Measurements from ENCODE around the gene RASA3.

The RASA3 gene

DNA sequence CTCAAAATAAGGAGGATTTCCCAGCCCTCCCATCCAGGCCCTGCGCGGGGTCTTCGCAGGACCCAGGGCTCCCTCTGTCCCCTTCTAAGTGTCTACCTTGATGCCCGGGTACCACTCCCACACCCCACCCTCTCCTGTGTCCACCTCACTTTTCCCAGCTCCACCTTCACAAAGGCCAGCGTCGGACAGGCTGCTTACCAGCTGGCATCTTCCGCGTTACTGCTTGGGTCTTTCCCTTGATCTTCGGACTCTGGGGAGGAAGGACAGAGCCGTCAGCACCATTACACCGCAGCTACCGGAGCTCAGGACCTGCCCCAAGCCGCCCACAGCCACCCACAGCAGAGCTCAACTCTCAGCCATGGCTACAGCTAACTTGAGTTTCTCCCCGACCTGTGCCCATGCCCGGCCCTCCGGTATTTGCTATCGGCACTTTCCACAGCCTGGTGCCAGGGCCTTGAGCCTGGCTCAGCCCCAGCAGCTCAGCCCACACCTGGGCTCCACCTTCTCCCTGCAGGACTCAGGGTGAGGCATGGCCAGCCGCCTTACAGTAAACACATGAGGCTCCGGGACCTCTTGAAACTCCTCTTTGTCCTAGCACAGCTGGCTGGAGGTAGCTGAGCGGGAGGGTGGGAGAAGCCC lies 162.3 kb downstream of the RASA3 start:
- Histone ChIP-seq H3K27ac (replicated peaks) (no peak overlapping the region), H3K27me3 (ENCODE audit: insufficient read depth, poor library complexity, severe bottlenecking) (no peaks in the 10 kb centered on the region), H3K4me3 (replicated peaks; ENCODE audit: insufficient read depth, low read length) (no peak overlapping the region)
- no peak for TF ChIP-seq POLR2AphosphoS5 (IDR thresholded peaks at IDR 0.05; ENCODE audit: low read depth)
- TF ChIP-seq SPI1 (IDR thresholded peaks at IDR 0.05; ENCODE audit: borderline replicate concordance, low read depth): no peak
- TF ChIP-seq GABPA (IDR thresholded peaks at IDR 0.05; ENCODE audit: low read depth): no peak
- TF ChIP-seq, protein P1, sequence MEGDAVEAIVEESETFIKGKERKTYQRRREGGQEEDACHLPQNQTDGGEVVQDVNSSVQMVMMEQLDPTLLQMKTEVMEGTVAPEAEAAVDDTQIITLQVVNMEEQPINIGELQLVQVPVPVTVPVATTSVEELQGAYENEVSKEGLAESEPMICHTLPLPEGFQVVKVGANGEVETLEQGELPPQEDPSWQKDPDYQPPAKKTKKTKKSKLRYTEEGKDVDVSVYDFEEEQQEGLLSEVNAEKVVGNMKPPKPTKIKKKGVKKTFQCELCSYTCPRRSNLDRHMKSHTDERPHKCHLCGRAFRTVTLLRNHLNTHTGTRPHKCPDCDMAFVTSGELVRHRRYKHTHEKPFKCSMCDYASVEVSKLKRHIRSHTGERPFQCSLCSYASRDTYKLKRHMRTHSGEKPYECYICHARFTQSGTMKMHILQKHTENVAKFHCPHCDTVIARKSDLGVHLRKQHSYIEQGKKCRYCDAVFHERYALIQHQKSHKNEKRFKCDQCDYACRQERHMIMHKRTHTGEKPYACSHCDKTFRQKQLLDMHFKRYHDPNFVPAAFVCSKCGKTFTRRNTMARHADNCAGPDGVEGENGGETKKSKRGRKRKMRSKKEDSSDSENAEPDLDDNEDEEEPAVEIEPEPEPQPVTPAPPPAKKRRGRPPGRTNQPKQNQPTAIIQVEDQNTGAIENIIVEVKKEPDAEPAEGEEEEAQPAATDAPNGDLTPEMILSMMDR (IDR thresholded peaks at IDR 0.05; ENCODE audit: insufficient read depth, low read length): no peak
- TF ChIP-seq, protein P2, sequence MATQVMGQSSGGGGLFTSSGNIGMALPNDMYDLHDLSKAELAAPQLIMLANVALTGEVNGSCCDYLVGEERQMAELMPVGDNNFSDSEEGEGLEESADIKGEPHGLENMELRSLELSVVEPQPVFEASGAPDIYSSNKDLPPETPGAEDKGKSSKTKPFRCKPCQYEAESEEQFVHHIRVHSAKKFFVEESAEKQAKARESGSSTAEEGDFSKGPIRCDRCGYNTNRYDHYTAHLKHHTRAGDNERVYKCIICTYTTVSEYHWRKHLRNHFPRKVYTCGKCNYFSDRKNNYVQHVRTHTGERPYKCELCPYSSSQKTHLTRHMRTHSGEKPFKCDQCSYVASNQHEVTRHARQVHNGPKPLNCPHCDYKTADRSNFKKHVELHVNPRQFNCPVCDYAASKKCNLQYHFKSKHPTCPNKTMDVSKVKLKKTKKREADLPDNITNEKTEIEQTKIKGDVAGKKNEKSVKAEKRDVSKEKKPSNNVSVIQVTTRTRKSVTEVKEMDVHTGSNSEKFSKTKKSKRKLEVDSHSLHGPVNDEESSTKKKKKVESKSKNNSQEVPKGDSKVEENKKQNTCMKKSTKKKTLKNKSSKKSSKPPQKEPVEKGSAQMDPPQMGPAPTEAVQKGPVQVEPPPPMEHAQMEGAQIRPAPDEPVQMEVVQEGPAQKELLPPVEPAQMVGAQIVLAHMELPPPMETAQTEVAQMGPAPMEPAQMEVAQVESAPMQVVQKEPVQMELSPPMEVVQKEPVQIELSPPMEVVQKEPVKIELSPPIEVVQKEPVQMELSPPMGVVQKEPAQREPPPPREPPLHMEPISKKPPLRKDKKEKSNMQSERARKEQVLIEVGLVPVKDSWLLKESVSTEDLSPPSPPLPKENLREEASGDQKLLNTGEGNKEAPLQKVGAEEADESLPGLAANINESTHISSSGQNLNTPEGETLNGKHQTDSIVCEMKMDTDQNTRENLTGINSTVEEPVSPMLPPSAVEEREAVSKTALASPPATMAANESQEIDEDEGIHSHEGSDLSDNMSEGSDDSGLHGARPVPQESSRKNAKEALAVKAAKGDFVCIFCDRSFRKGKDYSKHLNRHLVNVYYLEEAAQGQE (IDR thresholded peaks at IDR 0.05; ENCODE audit: insufficient replicate concordance, low read depth): no peak
- DNase-seq (ENCODE audit: low read depth in 1 of 2, low spot score in 1 of 2): no peak

DNA sequence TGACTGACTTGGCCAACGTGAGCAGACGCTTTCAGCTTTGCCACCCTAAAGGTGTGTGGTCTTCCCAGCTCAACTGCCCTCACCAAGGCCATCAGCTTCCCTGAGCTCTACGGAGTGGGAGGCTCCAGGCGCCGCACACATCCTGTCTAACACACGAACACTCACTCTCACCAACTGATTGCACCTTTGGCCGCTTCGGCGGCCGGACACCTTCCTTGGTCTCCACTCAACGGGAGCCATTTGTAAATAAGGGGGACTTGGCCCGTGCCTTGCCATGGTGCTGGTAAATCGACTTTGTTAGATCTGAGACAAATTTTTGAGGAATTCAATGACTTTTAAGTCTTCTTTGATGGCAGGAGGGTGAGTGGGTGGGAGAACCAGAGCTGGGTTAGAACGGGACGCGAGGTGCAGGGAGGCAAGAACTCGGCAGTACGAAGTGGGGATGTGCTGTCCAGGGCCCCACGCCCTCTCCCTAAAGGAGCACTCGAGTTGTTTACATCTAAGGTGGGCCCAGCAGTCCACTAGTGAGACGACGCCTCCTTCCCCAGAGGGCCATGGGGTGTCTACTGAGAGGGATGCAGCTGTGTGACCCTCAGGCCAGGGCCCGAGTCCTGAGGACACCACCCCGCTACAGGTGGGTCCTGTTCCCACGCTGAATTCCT lies 163.0 kb downstream of the RASA3 start:
- no peak overlapping the region for H3K4me3 ChIP-seq (replicated peaks; ENCODE audit: insufficient read depth, low read length)
- DNase-seq (ENCODE audit: low read depth in 1 of 2, low spot score in 1 of 2): no peak
- no peak for TF ChIP-seq GABPA (IDR thresholded peaks at IDR 0.05; ENCODE audit: low read depth)
- TF ChIP-seq, protein P1 (IDR thresholded peaks at IDR 0.05; ENCODE audit: insufficient read depth, low read length): no peak
- TF ChIP-seq POLR2AphosphoS5 (IDR thresholded peaks at IDR 0.05; ENCODE audit: low read depth): no peak
- TF ChIP-seq SPI1 (IDR thresholded peaks at IDR 0.05; ENCODE audit: borderline replicate concordance, low read depth): no peak
- TF ChIP-seq, protein P2 (IDR thresholded peaks at IDR 0.05; ENCODE audit: insufficient replicate concordance, low read depth): no peak
- H3K27me3 ChIP-seq (ENCODE audit: insufficient read depth, poor library complexity, severe bottlenecking): no peaks in the 10 kb centered on the region
- no peak overlapping the region for H3K27ac ChIP-seq (replicated peaks)

DNA sequence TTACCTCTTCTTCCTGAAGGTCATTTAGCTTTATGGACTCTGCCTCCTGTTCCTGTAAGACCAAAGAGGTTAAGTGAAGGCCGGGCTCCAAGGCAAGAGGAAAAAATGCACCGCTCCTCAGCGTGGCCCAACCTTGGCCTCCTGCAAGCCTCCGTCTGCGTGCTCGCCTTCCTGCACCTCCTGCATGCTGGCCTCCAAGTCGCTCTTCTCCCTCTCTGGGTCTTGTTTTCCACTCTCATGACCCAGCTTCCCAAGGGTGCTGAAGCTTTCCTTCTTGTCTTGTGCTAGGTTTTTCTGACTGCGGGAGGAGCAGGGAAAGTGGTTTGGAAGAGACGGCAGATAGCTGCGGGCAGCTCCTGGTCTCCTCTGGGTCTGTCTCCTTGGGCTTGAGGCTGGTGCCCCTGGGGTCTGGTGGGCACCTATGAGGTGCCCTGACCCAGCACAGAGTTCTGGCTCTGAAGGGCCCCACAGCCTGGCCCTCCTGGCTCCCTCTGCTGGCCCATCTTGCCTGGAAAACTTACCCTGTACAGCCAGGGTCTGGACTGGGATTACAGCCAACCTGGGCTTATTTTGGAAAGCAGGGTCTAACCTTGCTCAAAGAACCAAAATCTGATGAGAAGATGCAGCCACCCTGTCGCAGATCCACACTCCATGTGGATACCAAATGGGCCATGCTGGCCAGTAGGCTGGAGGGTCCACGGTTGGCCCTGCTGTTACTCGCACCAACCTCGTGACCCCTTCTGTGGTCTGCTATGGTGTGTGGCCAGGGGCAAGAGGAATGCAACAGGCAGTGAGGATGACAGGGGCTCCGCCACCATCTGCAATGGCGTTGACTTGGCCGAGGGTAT lies 163.7 kb downstream of the RASA3 start:
- TF ChIP-seq, protein P2 (IDR thresholded peaks at IDR 0.05; ENCODE audit: insufficient replicate concordance, low read depth): no peak

More for the DNA sequence above, 163.7 kb downstream of the RASA3 start:
- no peak for DNase-seq (ENCODE audit: low read depth in 1 of 2, low spot score in 1 of 2)
- no peaks in the 10 kb centered on the region for H3K27me3 ChIP-seq (ENCODE audit: insufficient read depth, poor library complexity, severe bottlenecking)
- no peak overlapping the region for H3K27ac ChIP-seq (replicated peaks)
- no peak overlapping the region for H3K4me3 ChIP-seq (replicated peaks; ENCODE audit: insufficient read depth, low read length)
